HG03460 (cell line): ENCODE results near the gene NALCN.
A peak's percentile ranks its signal among the peaks of the same experiment; 100 is the strongest.

Experiments used
- ATAC-seq: cut with Tn5 transposase; IDR thresholded peaks from one replicate; pipeline ENCODE4 v1.9.1; 2021; ENCODE audit not compliant: unreplicated experiment

The NALCN gene

GRCh38 chr13:101416181-101417042 lies at the start of gene NALCN:
NALCN (minus strand) TSS chr13:101416508; CDS start chr13:101399126, 17,382 bp downstream.
- ATAC-seq = no peak

- ATAC-seq = no peak
Observed at GRCh38 chr13:101465877-101466276, 49.6 kb upstream of the NALCN start.

- ATAC-seq = no peak
Observed at GRCh38 chr13:101457176-101457575, 40.9 kb upstream of the NALCN start.

- no peak for ATAC-seq
Observed at GRCh38 chr13:101455863-101456262, 39.6 kb upstream of the NALCN start.

GRCh38 chr13:101454767-101455166 lies 38.5 kb upstream of the NALCN start:
- no peak for ATAC-seq

- ATAC-seq = peak; percentile 26
Observed at GRCh38 chr13:101453784-101454201, 37.5 kb upstream of the NALCN start.

- ATAC-seq = peak; percentile 90
Observed at GRCh38 chr13:101452519-101453485, 36.5 kb upstream of the NALCN start, which contains the start of gene ITGBL1. ITGBL1 (plus strand) TSS chr13:101452675; CDS start chr13:101452834, 159 bp downstream.

- ATAC-seq = no peak
Observed at GRCh38 chr13:101451641-101452040, 35.3 kb upstream of the NALCN start.

- no peak for ATAC-seq
Observed at GRCh38 chr13:101450749-101451130, 34.4 kb upstream of the NALCN start.

GRCh38 chr13:101449790-101450748 lies 33.8 kb upstream of the NALCN start:
- ATAC-seq = no peak

- ATAC-seq = no peak
Observed at GRCh38 chr13:101447852-101448251, 31.5 kb upstream of the NALCN start.

GRCh38 chr13:101434486-101434885 lies 18.2 kb upstream of the NALCN start:
- ATAC-seq = no peak

- no peak for ATAC-seq
Observed at GRCh38 chr13:101433895-101434294, 17.6 kb upstream of the NALCN start.

GRCh38 chr13:101429733-101430132 lies 13.4 kb upstream of the NALCN start:
- ATAC-seq = no peak

- no peak for ATAC-seq
Observed at GRCh38 chr13:101425623-101426022, 9.3 kb upstream of the NALCN start.

- ATAC-seq = no peak
Observed at GRCh38 chr13:101425156-101425471, 8.8 kb upstream of the NALCN start.

GRCh38 chr13:101424381-101425155 lies 8.3 kb upstream of the NALCN start:
- ATAC-seq = no peak

GRCh38 chr13:101423872-101424271 lies 7.6 kb upstream of the NALCN start:
- no peak for ATAC-seq

- ATAC-seq = no peak
Observed at GRCh38 chr13:101417501-101417900, 1.2 kb upstream of the NALCN start.

GRCh38 chr13:101417043-101417406 lies 717 bp upstream of the NALCN start:
- ATAC-seq = no peak
